HepG2 (cell line): ENCODE results near the gene PRSS53. TPM values are rescaled to one million over a fixed set of nuclear protein-coding genes. Genes with fewer than 3 reads are reported as not detected.

Experiments
- ARID2 ChIP-seq: sonication (generic); formaldehyde crosslinking; IDR thresholded peaks from 2 replicates; pipeline ENCODE4 v1.8.1; 2022; ENCODE audit warnings: mild to moderate bottlenecking, missing genetic modification reagents, borderline replicate concordance
- CEBPB ChIP-seq: IDR thresholded peaks from 2 replicates; pipeline ENCODE4 v1.6.1; 2011; ENCODE audit warnings: low read depth, low read length, improper control_type of control experiment, borderline replicate concordance
- CENPT ChIP-seq: sonication (generic); formaldehyde crosslinking; IDR thresholded peaks from 2 replicates; pipeline ENCODE4 v1.8.0; 2022; ENCODE audit warnings: low read depth, mild to moderate bottlenecking, moderate library complexity, missing genetic modification reagents
- CTCF ChIP-seq: sonication (generic); formaldehyde crosslinking; IDR thresholded peaks from 2 replicates; pipeline ENCODE4 v1.5.0; 2020; ENCODE audit warnings: mild to moderate bottlenecking, missing genetic modification reagents, moderate library complexity
- KAT2B ChIP-seq: fragments of 150-350 bp; IDR thresholded peaks from 2 replicates; pipeline ENCODE4 v1.6.1; 2014; ENCODE audit warnings: low read depth, low read length, borderline replicate concordance
- KDM3A ChIP-seq: IDR thresholded peaks from 2 replicates; pipeline ENCODE4 v1.6.1; 2018; ENCODE audit warnings: low read depth, missing compliant biosample characterization
- MATR3 ChIP-seq: sonication (generic); formaldehyde crosslinking; IDR thresholded peaks from 2 replicates; pipeline ENCODE4 v1.4.0; 2020; ENCODE audit warnings: missing genetic modification reagents
- MED8 ChIP-seq: sonication (generic); formaldehyde crosslinking; IDR thresholded peaks from 2 replicates; pipeline ENCODE4 v1.8.1; 2023; ENCODE audit warnings: mild to moderate bottlenecking, missing genetic modification reagents; ENCODE audit not compliant: insufficient replicate concordance
- NFYB ChIP-seq: sonication (generic); formaldehyde crosslinking; IDR thresholded peaks from 2 replicates; pipeline ENCODE4 v1.4.0; 2020; ENCODE audit warnings: missing genetic modification reagents
- POLR2A ChIP-seq, 2 experiments: IDR thresholded peaks; 2 replicates each; pipeline ENCODE4 v1.6.1; 2011; ENCODE audit warnings: low read depth in 2 of 2, low read length in 2 of 2, mild to moderate bottlenecking in 1 of 2, moderate library complexity in 1 of 2; ENCODE audit not compliant: insufficient read depth in 1 of 2
- RBM39 ChIP-seq: fragments of 200-400 bp; formaldehyde crosslinking; IDR thresholded peaks from one replicate; pipeline ENCODE4 v1.6.1; 2018; ENCODE audit warnings: antibody characterized with exemption, mild to moderate bottlenecking, low read depth, low read length; ENCODE audit not compliant: poor library complexity, severe bottlenecking
- RELA ChIP-seq: sonication (generic); formaldehyde crosslinking; IDR thresholded peaks from 2 replicates; pipeline ENCODE4 v1.4.0; 2020; ENCODE audit warnings: missing genetic modification reagents
- SIX1 ChIP-seq: sonication (generic); formaldehyde crosslinking; IDR thresholded peaks from 2 replicates; pipeline ENCODE4 v1.4.0; 2020; ENCODE audit warnings: missing genetic modification reagents, borderline replicate concordance
- SMC3 ChIP-seq: IDR thresholded peaks from 2 replicates; pipeline ENCODE4 v1.6.1; 2011; ENCODE audit warnings: low read length, improper control_type of control experiment
- SP140L ChIP-seq: sonication (generic); formaldehyde crosslinking; IDR thresholded peaks from 2 replicates; pipeline ENCODE4 v1.4.0; 2020; ENCODE audit warnings: missing genetic modification reagents, borderline replicate concordance
- ZBTB2 ChIP-seq: sonication (generic); formaldehyde crosslinking; IDR thresholded peaks from 2 replicates; pipeline ENCODE4 v1.8.0; 2022; ENCODE audit warnings: low read depth, missing genetic modification reagents
- ZBTB7B ChIP-seq: sonication (generic); formaldehyde crosslinking; IDR thresholded peaks from 2 replicates; pipeline ENCODE4 v1.4.0; 2020; ENCODE audit warnings: missing genetic modification reagents
- ZFP82 ChIP-seq: sonication (generic); formaldehyde crosslinking; IDR thresholded peaks from 2 replicates; pipeline ENCODE4 v1.5.1; 2020; ENCODE audit warnings: mild to moderate bottlenecking, missing genetic modification reagents, borderline replicate concordance
- ZNF232 ChIP-seq: sonication (generic); formaldehyde crosslinking; IDR thresholded peaks from 2 replicates; pipeline ENCODE4 v1.4.0; 2020; ENCODE audit warnings: missing genetic modification reagents, borderline replicate concordance
- ZNF556 ChIP-seq: sonication (generic); formaldehyde crosslinking; IDR thresholded peaks from 2 replicates; pipeline ENCODE4 v1.4.0; 2020; ENCODE audit warnings: mild to moderate bottlenecking, missing genetic modification reagents, borderline replicate concordance
- ZNF616 ChIP-seq: sonication (generic); formaldehyde crosslinking; IDR thresholded peaks from 2 replicates; pipeline ENCODE4 v1.5.0; 2020; ENCODE audit warnings: low read depth, mild to moderate bottlenecking, missing genetic modification reagents
- ZNF747 ChIP-seq: sonication (generic); formaldehyde crosslinking; IDR thresholded peaks from 2 replicates; pipeline ENCODE4 v1.8.1; 2023; ENCODE audit warnings: missing genetic modification reagents, mild to moderate bottlenecking, borderline replicate concordance
- ZNF761 ChIP-seq: sonication (generic); formaldehyde crosslinking; conservative IDR thresholded peaks from 2 replicates; pipeline ENCODE4 v1.4.0; 2020; ENCODE audit warnings: mild to moderate bottlenecking, missing genetic modification reagents
- ZNF768 ChIP-seq: sonication (generic); formaldehyde crosslinking; IDR thresholded peaks from 2 replicates; pipeline ENCODE4 v1.4.0; 2020; ENCODE audit warnings: missing genetic modification reagents
- ZNF773 ChIP-seq: sonication (generic); formaldehyde crosslinking; IDR thresholded peaks from 2 replicates; pipeline ENCODE4 v1.4.0; 2020; ENCODE audit warnings: missing genetic modification reagents, borderline replicate concordance
- ZNF780A ChIP-seq: sonication (generic); formaldehyde crosslinking; IDR thresholded peaks from 2 replicates; pipeline ENCODE4 v1.8.0; 2022; ENCODE audit warnings: mild to moderate bottlenecking, missing genetic modification reagents, moderate library complexity
- polyA plus RNA-seq, 8 experiments: library from polyadenylated mRNA; depleted of rRNA in 3 of 8; stranded (reverse) in 7 of 8; unstranded in 1 of 8; fragments of >200 nt; fragmentation: Illumina TruSeq in 4 of 8; extraction: Trizol in 4 of 8; gene quantifications; 2 replicates each; pipeline versions ENCODE4 v1.2.1 to v1.2.3, GENCODE V29; 2011 to 2016; ENCODE audit warnings: low read depth in 4 of 8, missing spikeins in 1 of 8, mixed read lengths in 1 of 8; ENCODE audit not compliant: insufficient read depth in 1 of 8
- total RNA-seq, 5 experiments: library from RNA; depleted of rRNA; stranded (reverse); fragments of >200 nt; fragmentation: Illumina TruSeq; extraction: Trizol; gene quantifications; 2 replicates each; pipeline ENCODE4 v1.2.3, GENCODE V29; 2016; ENCODE audit warnings: low read depth in 1 of 5
- TF ChIP-seq, protein P1 (sequence below): sonication (generic); formaldehyde crosslinking; IDR thresholded peaks from 2 replicates; pipeline ENCODE4 v1.8.1; 2023; ENCODE audit warnings: missing genetic modification reagents, mild to moderate bottlenecking, borderline replicate concordance

PRSS53 gene
- total and polyA plus RNA-seq, 2 of the 13 experiments (the other 11 are each of a cell fraction or from before 2014, with no cell fraction given) = 2.2 to 7.4 TPM

- TF ChIP-seq RELA (CRISPR knock-in tag) (no peak; the same call in 1 of the 2 replicates), POLR2A (IDR thresholded peaks at IDR 0.05; ENCODE audit: insufficient read depth in 1 of 2, low read depth in 2 of 2, low read length in 2 of 2) (peak; percentile 80 to 94), ZNF780A (CRISPR knock-in tag) (no peak), ZFP82 (CRISPR knock-in tag) (0 out of 2 replicates have a peak, but pooled peaks have one; percentile 76), ZNF232 (CRISPR knock-in tag) (peak; percentile 44; the same call in 1 of the 2 replicates), SP140L (CRISPR knock-in tag) (peak; percentile 57; the same call in 1 of the 2 replicates), ZBTB7B (CRISPR knock-in tag) (peak; percentile 9; the same call in 1 of the 2 replicates), ZBTB2 (CRISPR knock-in tag) (peak; percentile 97), KDM3A (peak; percentile 95), ZNF747 (no peak; the same call in 1 of the 2 replicates), ARID2 (CRISPR knock-in tag) (peak; percentile 81), ZNF556 (CRISPR knock-in tag) (peak; percentile 68; the same call in 1 of the 2 replicates), ZNF768 (peak; percentile 69), RBM39 (peak; percentile 97), SMC3 (no peak), MATR3 (0 out of 2 replicates have a peak, but pooled peaks have one; percentile 45), SIX1 (CRISPR knock-in tag) (no peak), CEBPB (no peak), ZNF761 (CRISPR knock-in tag) (0 out of 2 replicates have a peak, but pooled peaks have one; percentile 44), NFYB (CRISPR knock-in tag) (peak; percentile 86), ZNF773 (no peak; the same call in 1 of the 2 replicates), CENPT (0 out of 2 replicates have a peak, but pooled peaks have one; percentile 43), KAT2B (no peak), CTCF (peak; percentile 10; the same call in 1 of the 2 replicates), MED8 (no peak), ZNF616 (CRISPR knock-in tag) (no peak; the same call in 1 of the 2 replicates)
- TF ChIP-seq, protein P1, sequence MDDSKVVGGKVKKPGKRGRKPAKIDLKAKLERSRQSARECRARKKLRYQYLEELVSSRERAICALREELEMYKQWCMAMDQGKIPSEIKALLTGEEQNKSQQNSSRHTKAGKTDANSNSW (CRISPR knock-in tag) = peak; percentile 76; the same call in 1 of the 2 replicates
Measured at GRCh38 chr16:31117384-31118222, 28.9 kb upstream of the PRSS53 start, which contains the start of gene KAT8 (continued).
